HG02759 (cell line): ENCODE results near the gene WDR74.
"Not testable (repeated sequence)": the region's sequence is repeated elsewhere in the genome, so short reads cannot be mapped to it uniquely, and the experiment has no call there.

Experiments
- ATAC-seq: cut with Tn5 transposase; IDR thresholded peaks from one replicate; pipeline ENCODE4 v1.9.1; 2021; ENCODE audit warnings: mild to moderate bottlenecking, moderate library complexity; ENCODE audit not compliant: unreplicated experiment

Gene WDR74

GRCh38 chr11:62839050-62839945 lies at the start of gene WDR74:
WDR74 (minus strand) TSS chr11:62839590; CDS start chr11:62839570, 20 bp downstream.
- peak; percentile 54 for ATAC-seq

- no peak for ATAC-seq
Observed at GRCh38 chr11:62889126-62889483, 49.7 kb upstream of the WDR74 start.

- ATAC-seq, result no peak
Observed at GRCh38 chr11:62888406-62888805, 49.0 kb upstream of the WDR74 start.

GRCh38 chr11:62885137-62885750 lies 45.9 kb upstream of the WDR74 start:
- ATAC-seq, result no peak

- ATAC-seq, result no peak
Observed at GRCh38 chr11:62883673-62884072, 44.3 kb upstream of the WDR74 start.

- no peak for ATAC-seq
Observed at GRCh38 chr11:62882788-62883501, 43.6 kb upstream of the WDR74 start.

GRCh38 chr11:62882431-62882749 lies 43.0 kb upstream of the WDR74 start:
- ATAC-seq, result no peak

- peak; percentile 48 for ATAC-seq
Observed at GRCh38 chr11:62881579-62882430, 42.4 kb upstream of the WDR74 start.

GRCh38 chr11:62880803-62881578 lies 41.6 kb upstream of the WDR74 start, which contains the start of gene SLC3A2:
SLC3A2 (plus strand) TSS chr11:62880896; CDS start chr11:62881024, 128 bp downstream.
- peak; percentile 78 for ATAC-seq

GRCh38 chr11:62880231-62880802 lies 40.9 kb upstream of the WDR74 start:
- ATAC-seq, result peak; percentile 23

GRCh38 chr11:62879235-62879978 lies 40.0 kb upstream of the WDR74 start:
- ATAC-seq, result no peak

GRCh38 chr11:62876712-62877111 lies 37.3 kb upstream of the WDR74 start:
- no peak for ATAC-seq

GRCh38 chr11:62875698-62876478 lies 36.5 kb upstream of the WDR74 start:
- ATAC-seq, result no peak

GRCh38 chr11:62874851-62875250 lies 35.5 kb upstream of the WDR74 start:
- ATAC-seq, result no peak

GRCh38 chr11:62865635-62866034 lies 26.2 kb upstream of the WDR74 start:
- ATAC-seq, result no peak

GRCh38 chr11:62863687-62864335 lies 24.4 kb upstream of the WDR74 start:
- ATAC-seq, result no peak

- not testable (repeated sequence) for ATAC-seq
Observed at GRCh38 chr11:62861564-62862192, 22.3 kb upstream of the WDR74 start.
